HG03103 (cell line): Measurements from ENCODE around the gene CPXCR1.
"Not testable (repeated sequence)": the region's sequence is repeated elsewhere in the genome, so short reads cannot be mapped to it uniquely, and the experiment has no call there.

Experiments
- ATAC-seq: cut with Tn5 transposase; IDR thresholded peaks from one replicate; pipeline ENCODE4 v1.9.1; 2021; ENCODE audit warnings: low read depth; ENCODE audit not compliant: unreplicated experiment

CPXCR1 gene

GRCh38 chrX:88746925-88747324, at the start of gene CPXCR1:
CPXCR1 (plus strand) TSS chrX:88747225; CDS start chrX:88753415, 6,190 bp downstream.
- no peak for ATAC-seq

DNA sequence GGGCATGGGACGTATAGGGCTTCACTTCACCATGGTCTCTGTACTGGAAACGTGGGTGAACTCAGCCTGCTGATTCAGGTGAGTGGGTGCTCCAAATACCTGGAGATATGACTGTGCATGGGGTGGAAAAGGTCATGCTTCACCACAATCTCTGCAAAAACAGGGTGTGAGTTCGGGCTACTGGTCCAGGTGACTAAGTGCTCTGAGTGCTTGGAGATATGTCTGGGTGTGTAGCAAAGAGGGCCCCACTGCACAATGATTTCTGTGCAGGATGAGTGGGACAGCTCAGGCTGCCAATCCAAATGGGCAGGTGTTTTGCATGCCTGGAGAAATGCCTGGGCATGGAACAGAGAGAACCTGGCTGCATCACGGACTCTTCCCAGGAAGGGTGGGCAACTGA, 11.2 kb upstream of the CPXCR1 start:
- no peak for ATAC-seq

- ATAC-seq, result not testable (repeated sequence)
Measured at GRCh38 chrX:88746215-88746614, 810 bp upstream of the CPXCR1 start.

DNA sequence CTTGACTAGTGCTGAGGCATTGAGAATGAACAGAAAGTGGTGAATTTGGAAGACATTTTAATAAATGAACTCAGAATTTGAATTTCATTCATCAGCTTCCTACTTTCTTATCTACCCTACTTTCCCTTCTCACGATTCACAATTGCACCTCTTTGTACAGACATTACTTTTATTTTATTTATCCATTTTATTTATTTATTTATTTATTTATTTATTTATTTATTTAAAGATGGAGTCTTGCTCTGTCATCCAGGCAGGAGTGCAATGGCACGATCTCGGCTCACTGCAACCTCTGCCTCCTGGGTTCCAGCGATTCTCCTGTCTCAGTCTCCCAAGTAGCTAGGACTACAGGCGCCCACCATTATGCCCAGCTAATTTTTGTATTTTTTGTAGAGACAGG, 5.3 kb downstream of the CPXCR1 start:
- not testable (repeated sequence) for ATAC-seq

GRCh38 chrX:88789825-88790224, 42.8 kb downstream of the CPXCR1 start:
- no peak for ATAC-seq
